ENCODE results near the gene CYP27B1. TPM values are rescaled to one million over a fixed set of nuclear protein-coding genes. Genes with fewer than 3 reads are reported as not detected.

CYP27B1 gene
- total and polyA plus RNA-seq, 2 donors (not counting 3 experiments of a cell fraction or from before 2014, with no cell fraction given), result 0.62 to 2.7 TPM

DNA sequence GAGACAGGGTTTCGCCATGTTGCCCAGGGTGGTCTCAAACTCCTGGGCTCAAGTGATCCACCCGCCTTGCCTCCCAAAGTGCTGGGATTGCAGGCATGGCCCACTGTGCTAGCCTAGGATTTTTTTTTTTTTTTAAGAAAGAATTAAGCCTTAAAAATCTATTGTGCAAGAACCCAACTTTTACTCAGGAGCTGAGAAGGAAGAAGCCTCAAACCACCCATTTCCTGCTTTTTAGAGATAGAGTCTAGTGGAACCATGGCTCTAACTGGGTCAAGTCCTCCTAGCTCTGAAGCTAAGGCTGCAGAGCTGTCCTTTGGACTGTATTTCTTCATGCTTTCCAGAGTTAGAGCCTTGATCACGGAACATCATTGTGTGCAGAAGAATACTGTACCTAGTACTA, 14.4 kb upstream of the CYP27B1 start:
- dilution Hi-C loops (cut with MboI; ENCODE audit: extremely low pct_ligation_motif_present, low sequenced_read_pairs), result no loop called here
- no peaks in the 10 kb centered on the region for H3K9me3 ChIP-seq (replicated peaks; ENCODE audit: control insufficient read depth, insufficient read depth, low read length)
- TF ChIP-seq GATA2 (IDR thresholded peaks at IDR 0.05; ENCODE audit: insufficient read depth, insufficient read length, low read depth, low read length) (no peak), POLR2A (IDR thresholded peaks at IDR 0.05; ENCODE audit: low read depth, low read length) (no peak), MYC (IDR thresholded peaks at IDR 0.05; ENCODE audit: low read depth, low read length) (no peak), JUN (IDR thresholded peaks at IDR 0.05; ENCODE audit: borderline replicate concordance, insufficient read depth, insufficient read length, low read depth) (no peak), POLR2AphosphoS5 (IDR thresholded peaks at IDR 0.05; ENCODE audit: insufficient read depth, low read depth, low read length) (no peak), EZH2 (IDR thresholded peaks at IDR 0.05; ENCODE audit: borderline replicate concordance, low read depth, low read length, severe bottlenecking) (no peak), FOS (IDR thresholded peaks at IDR 0.05; ENCODE audit: borderline replicate concordance, insufficient read depth, low read length) (no peak)
- TF ChIP-seq, protein P1, sequence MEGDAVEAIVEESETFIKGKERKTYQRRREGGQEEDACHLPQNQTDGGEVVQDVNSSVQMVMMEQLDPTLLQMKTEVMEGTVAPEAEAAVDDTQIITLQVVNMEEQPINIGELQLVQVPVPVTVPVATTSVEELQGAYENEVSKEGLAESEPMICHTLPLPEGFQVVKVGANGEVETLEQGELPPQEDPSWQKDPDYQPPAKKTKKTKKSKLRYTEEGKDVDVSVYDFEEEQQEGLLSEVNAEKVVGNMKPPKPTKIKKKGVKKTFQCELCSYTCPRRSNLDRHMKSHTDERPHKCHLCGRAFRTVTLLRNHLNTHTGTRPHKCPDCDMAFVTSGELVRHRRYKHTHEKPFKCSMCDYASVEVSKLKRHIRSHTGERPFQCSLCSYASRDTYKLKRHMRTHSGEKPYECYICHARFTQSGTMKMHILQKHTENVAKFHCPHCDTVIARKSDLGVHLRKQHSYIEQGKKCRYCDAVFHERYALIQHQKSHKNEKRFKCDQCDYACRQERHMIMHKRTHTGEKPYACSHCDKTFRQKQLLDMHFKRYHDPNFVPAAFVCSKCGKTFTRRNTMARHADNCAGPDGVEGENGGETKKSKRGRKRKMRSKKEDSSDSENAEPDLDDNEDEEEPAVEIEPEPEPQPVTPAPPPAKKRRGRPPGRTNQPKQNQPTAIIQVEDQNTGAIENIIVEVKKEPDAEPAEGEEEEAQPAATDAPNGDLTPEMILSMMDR (IDR thresholded peaks at IDR 0.05; ENCODE audit: extremely low read depth in 1 of 2, insufficient read depth in 1 of 2, low read depth in 1 of 2, low read length in 2 of 2), result no peak
- TF ChIP-seq, protein P2, sequence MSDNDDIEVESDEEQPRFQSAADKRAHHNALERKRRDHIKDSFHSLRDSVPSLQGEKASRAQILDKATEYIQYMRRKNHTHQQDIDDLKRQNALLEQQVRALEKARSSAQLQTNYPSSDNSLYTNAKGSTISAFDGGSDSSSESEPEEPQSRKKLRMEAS (IDR thresholded peaks at IDR 0.05; ENCODE audit: insufficient read depth, insufficient read length), result no peak
- no peak overlapping the region for H3K4me2 ChIP-seq (ENCODE audit: insufficient read depth, low read length)
- FAIRE-seq (no peak), DNase-seq (ENCODE audit: low read depth, low spot score) (no peak)
- no peak overlapping the region for H3K27ac ChIP-seq (ENCODE audit: insufficient read depth, low read depth, low read length)
- intact Hi-C loops (cut with micrococcal nuclease), result no loop called here
- H2AFZ ChIP-seq (ENCODE audit: low read depth, low read length), result no peak overlapping the region
- H4K20me1 ChIP-seq (replicated peaks; ENCODE audit: control insufficient read depth, extremely low read depth, insufficient read depth, low read length), result no peaks in the 10 kb centered on the region
- peaks cover 7% of the 10 kb centered on the region for H3K4me1 ChIP-seq (ENCODE audit: control insufficient read depth, extremely low read depth, insufficient read depth, low read length)
- peaks cover 2 to 7% of the 10 kb centered on the region in 2 experiments for H3K36me3 ChIP-seq (ENCODE audit: control insufficient read depth in 2 of 2, extremely low read depth in 1 of 2, insufficient read depth in 2 of 2, low read length in 2 of 2)
- no TSS peak for BruUV-seq (replicated peaks)
- no peak overlapping the region for H3K9ac ChIP-seq (replicated peaks; ENCODE audit: extremely low read depth, insufficient read depth, low read length)
- no peaks in the 10 kb centered on the region for H3K9me1 ChIP-seq (replicated peaks; ENCODE audit: control insufficient read depth, extremely low read depth, insufficient read depth, low read length)
- H3K4me3 ChIP-seq (replicated peaks in 1 of 3; ENCODE audit: insufficient read depth in 1 of 3, low read depth in 1 of 3, low read length in 3 of 3), result no peak overlapping the region
- H3K27me3 ChIP-seq (ENCODE audit: control insufficient read depth in 2 of 2, insufficient read depth in 2 of 2, low read length in 2 of 2), result no peaks in the 10 kb centered on the region
- peaks cover 14% of the 10 kb centered on the region for H3K79me2 ChIP-seq (ENCODE audit: control insufficient read depth, insufficient read depth, low read length)
- ChIA-PET POLR2A (no interaction called here), CTCF (interaction anchor here (0.9 to 3.2 kb wide), 6 partner anchors 9 to 115 kb away, joined by 3 to 15 read pairs (median 10); partner anchors contain the start of genes EEF1AKMT3 and METTL1)

All from endothelial cell of umbilical vein (primary cell).